Bronchial epithelial cell (primary cell): ENCODE data around the gene DDX27. TPM values are rescaled to one million over a fixed set of nuclear protein-coding genes. Genes with fewer than 3 reads are reported as not detected.
"Not testable (repeated sequence)": the region's sequence is repeated elsewhere in the genome, so short reads cannot be mapped to it uniquely, and the experiment has no call there.

Experiments used
- DNase-seq: peaks from one replicate; pipeline ENCODE4 v3.0.0-alpha.2; 2010; ENCODE audit warnings: low read depth
- FAIRE-seq: peaks from 2 replicates; lab custom pipeline; 2011; peaks lifted over from hg19 to GRCh38; lab: Jason Lieb, UNC
- H3K27me3 ChIP-seq: 2 replicates; pipeline ENCODE4 v1.5.1; 2011; ENCODE audit warnings: low read length; ENCODE audit not compliant: control insufficient read depth, insufficient read depth
- H3K36me3 ChIP-seq: 2 replicates; pipeline ENCODE4 v1.5.1; 2011; ENCODE audit warnings: low read length; ENCODE audit not compliant: control insufficient read depth, insufficient read depth
- H3K4me3 ChIP-seq: 2 replicates; pipeline ENCODE4 v1.5.1; 2011; ENCODE audit warnings: mild to moderate bottlenecking, low read depth, low read length, control low read depth
- CTCF ChIP-seq: IDR thresholded peaks from 2 replicates; pipeline ENCODE4 v1.5.1; 2011; ENCODE audit warnings: mild to moderate bottlenecking, moderate library complexity, low read length, control low read depth, inconsistent platforms; ENCODE audit not compliant: insufficient read depth, severe bottlenecking
- total RNA-seq: library from RNA; depleted of rRNA; stranded (reverse); fragments of >200 nt; gene quantifications from 2 replicates; pipeline ENCODE4 v1.2.1, GENCODE V29; 2014

DDX27 gene
- total RNA-seq, 1 donor from 2014 or later = 49.8 TPM

DNA sequence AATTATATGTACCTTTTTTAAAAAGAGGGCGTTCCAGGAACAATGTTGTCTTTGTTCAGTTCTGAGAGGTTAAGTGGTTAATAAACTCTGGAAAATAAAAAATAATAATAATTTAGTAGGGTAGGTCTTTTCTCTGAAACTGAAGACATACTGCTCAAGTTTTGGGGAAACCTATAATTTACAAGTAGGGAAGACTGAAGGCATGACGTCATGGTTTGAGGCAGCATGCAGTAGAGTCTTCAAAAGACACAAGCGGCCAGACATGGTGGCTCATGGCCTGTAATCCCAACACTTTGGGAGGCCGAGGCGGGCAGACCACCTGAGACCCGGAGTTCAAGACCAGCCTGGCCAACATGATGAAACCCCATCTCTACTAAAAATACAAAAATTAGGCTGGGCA lies 45.0 kb upstream of the DDX27 start:
- no peak overlapping the region for H3K4me3 ChIP-seq
- no peak for FAIRE-seq
- no peak for TF ChIP-seq CTCF
- no peak for DNase-seq
- H3K27me3 ChIP-seq = no peaks in the 10 kb centered on the region
- H3K36me3 ChIP-seq = peaks cover 3% of the 10 kb centered on the region

DNA sequence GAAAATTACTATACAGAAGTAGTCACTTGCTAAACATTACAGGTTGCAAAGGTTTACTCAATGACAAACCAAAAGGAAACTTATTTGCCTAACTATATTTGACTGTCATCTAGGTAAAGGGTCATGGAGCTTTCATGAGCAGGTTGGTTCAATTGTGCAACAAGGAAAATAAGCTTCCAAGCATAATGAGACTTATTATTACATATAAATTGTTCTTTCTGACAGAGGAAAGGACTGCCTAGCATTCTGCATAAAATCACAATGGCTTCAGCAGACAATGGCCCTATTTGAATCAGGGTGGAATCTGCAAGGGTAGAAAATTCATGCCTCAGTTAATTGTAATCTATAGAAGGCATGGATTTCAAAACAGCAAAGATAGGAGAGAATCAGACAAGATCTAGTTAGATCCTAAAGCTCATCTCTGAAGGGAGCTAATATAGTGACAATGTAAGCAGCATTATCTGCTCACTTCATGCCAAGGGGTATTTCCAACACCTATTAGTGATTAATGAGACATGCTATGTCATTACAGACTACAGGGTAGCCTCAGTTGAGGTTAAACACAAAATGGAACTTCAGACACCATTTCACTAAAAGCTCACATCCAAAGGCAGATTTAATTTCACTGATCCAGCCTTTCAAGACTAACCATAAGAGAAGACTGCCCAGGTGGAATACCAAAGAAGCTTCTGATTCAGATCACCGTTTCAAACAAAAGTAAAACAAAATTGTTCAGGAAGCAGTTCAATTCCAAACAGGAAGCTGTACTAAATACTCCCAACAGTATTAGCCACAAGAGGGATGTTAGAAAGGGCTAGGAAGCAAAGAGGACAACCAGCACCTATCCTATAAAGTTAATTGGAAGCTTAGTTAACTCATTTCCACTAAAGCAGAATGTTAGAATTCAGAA lies 39.6 kb upstream of the DDX27 start:
- H3K4me3 ChIP-seq = no peak overlapping the region
- no peak for TF ChIP-seq CTCF
- H3K36me3 ChIP-seq = no peaks in the 10 kb centered on the region
- FAIRE-seq (no peak), DNase-seq (peak; percentile 58)
- H3K27me3 ChIP-seq = no peaks in the 10 kb centered on the region

- Histone ChIP-seq H3K36me3 (no peaks in the 10 kb centered on the region), H3K27me3 (no peaks in the 10 kb centered on the region), H3K4me3 (no peak overlapping the region)
- FAIRE-seq (no peak), DNase-seq (no peak)
- no peak for TF ChIP-seq CTCF
These were observed 37.8 kb upstream of the DDX27 start for GRCh38 chr20:49181265-49181877.

- DNase-seq = no peak
These were observed 35.8 kb upstream of the DDX27 start for GRCh38 chr20:49183444-49183843.

DNA sequence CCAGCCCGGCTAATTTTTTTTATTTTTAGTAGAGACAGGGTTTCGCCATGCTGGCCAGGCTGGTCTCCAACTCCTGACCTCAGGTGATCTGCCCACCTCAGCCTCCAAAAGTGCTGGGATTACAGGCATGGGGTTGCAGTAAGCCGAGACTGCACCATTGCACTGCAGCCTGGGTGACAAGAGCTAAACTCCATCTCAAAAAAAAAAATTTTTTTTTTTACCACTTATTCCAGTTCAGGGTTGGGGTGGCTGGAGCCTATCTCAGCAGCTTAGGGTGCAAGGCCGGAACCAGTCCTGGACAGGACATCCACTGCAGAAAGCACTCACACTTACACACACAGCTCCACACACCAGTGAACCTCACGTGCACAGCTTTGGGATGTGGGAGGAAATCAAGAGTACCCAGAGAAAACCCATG lies 35.1 kb upstream of the DDX27 start:
- FAIRE-seq, DNase-seq, H3K27me3 ChIP-seq, H3K4me3 ChIP-seq, H3K36me3 ChIP-seq: not testable (repeated sequence)

More at GRCh38 chr20:49183444-49183843, 35.8 kb upstream of the DDX27 start:
- no peaks in the 10 kb centered on the region for H3K36me3 ChIP-seq
- FAIRE-seq = no peak
- no peaks in the 10 kb centered on the region for H3K27me3 ChIP-seq
- no peak overlapping the region for H3K4me3 ChIP-seq
- TF ChIP-seq CTCF = no peak

DNA sequence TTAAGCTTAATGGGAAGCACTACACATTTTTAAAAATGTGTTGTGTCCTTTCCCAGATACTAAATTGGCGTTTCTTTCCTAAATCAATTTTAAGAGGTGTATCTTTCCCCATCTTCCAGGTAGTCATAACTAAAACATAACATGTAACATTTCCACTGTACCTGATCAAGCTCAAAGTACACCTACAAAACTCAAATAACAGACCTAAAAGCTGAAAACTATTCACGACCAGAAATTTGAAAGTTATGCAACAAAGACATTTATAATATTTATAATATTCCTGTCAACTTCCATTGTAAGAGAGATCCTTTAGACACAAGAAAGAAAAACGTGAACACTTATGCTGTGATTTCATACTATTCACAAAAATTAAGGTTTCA lies 34.5 kb upstream of the DDX27 start:
- no peak for TF ChIP-seq CTCF
- no peak for FAIRE-seq

More for the DNA sequence above, 34.5 kb upstream of the DDX27 start:
- no peaks in the 10 kb centered on the region for H3K27me3 ChIP-seq
- H3K4me3 ChIP-seq = no peak overlapping the region
- DNase-seq = no peak
- H3K36me3 ChIP-seq = no peaks in the 10 kb centered on the region
